Activated naive CD4-positive, alpha-beta T cell treated with anti-CD3 and anti-CD28 coated beads for 36 hours (primary cell): ENCODE results near the gene POU2F1. TPM values are rescaled to one million over a fixed set of nuclear protein-coding genes. Genes with fewer than 3 reads are reported as not detected.
"Not testable (repeated sequence)": the region's sequence is repeated elsewhere in the genome, so short reads cannot be mapped to it uniquely, and the experiment has no call there.

Source experiments
- CTCF ChIA-PET: fragments of 350-600 bp; sonication (Branson Sonifier 250); formaldehyde crosslinking; loops from one replicate; lab custom pipeline; 2021; ENCODE audit warnings: antibody characterized with exemption; lab: Charles Lee
- DNase-seq: peaks from one replicate; pipeline ENCODE4 v3.0.0-alpha.2; 2020
- H3K27ac Mint-ChIP-seq: one replicate; pipeline ENCODE4 v1.8.0; 2021; ENCODE audit warnings: mild to moderate bottlenecking, mixed read lengths
- H3K27me3 Mint-ChIP-seq: one replicate; pipeline ENCODE4 v1.8.0; 2021; ENCODE audit warnings: low read depth, mixed read lengths
- H3K36me3 Mint-ChIP-seq: one replicate; pipeline ENCODE4 v1.8.0; 2021; ENCODE audit warnings: low read depth, mixed read lengths
- H3K4me1 Mint-ChIP-seq: one replicate; pipeline ENCODE4 v1.8.0; 2021; ENCODE audit warnings: low read depth, mixed read lengths
- H3K4me3 Mint-ChIP-seq: one replicate; pipeline ENCODE4 v1.8.0; 2021; ENCODE audit warnings: mild to moderate bottlenecking, moderate library complexity, mixed read lengths
- H3K9me3 Mint-ChIP-seq: one replicate; pipeline ENCODE4 v1.8.0; 2021; ENCODE audit warnings: mixed read lengths
- intact Hi-C: fragments of 100-400 bp; cut with micrococcal nuclease; formaldehyde crosslinking; loops from one replicate; pipeline ENCODE4 v1.15.1; 2023
- total RNA-seq, 2 experiments: library from RNA; stranded (reverse); gene quantifications; one replicate each; pipeline ENCODE4 v1.2.3, GENCODE V29; 2021

Gene POU2F1
- total RNA-seq, 2 experiments from 2014 or later: 17.6 to 19.4 TPM

DNA sequence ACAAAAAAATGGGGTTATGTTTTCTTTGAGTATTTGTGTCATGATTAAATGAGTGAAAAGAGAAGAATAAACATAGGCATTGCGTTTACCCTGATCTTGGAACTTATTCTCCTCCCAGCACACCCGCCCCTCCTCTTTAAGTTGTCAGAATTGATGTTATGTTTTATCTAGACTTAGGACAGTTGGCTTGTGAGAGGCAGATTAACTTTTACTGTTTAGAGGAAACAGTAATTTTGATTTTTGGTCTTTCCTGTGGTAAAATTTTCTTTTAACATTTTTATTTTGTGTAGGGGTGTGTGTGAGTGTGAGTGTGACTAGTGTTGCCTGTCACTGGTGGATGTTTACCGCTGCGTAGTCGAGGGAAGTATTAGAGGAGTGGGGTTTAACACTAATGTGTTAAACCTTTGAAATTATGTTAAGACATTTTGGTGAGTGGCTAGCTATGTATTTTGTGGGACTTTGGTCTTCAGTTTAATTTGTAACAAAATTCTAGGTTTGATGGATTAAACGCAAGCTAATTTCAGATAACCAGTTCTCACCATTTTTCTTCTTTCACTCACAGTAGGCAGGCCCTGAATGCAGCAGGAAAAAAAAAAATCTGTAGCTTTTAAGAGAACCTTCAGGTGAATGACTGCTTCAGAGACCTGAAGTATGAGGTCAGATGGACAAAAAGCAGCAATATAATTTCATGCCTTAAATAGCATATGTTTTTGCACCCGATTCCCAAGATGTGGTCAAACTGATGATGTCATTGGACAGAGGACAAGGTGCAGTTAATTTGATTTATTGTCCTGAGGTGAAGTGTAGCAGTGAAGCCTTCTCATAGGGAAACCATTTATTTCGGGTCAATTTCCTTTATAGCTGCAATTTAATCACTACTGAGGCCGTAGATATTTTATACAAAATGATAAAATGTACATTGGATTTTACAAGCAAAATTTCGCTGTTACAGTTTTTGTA lies 2.7 kb downstream of the POU2F1 start:
- H3K27ac Mint-ChIP-seq: no peak overlapping the region
- intact Hi-C loops: loop anchor here (2.0 to 5.0 kb wide), 6 partner anchors 109 to 955 kb away; partner anchors contain the start of gene TIPRL
- H3K27me3 Mint-ChIP-seq: peaks cover 2% of the 10 kb centered on the region
- CTCF ChIA-PET: interaction anchor here (0.6 to 1.3 kb wide), 4 partner anchors 44 to 1236 kb away, joined by 3 to 4 read pairs (median 3); no protein-coding TSS in a partner anchor
- H3K4me1 Mint-ChIP-seq: peaks cover 50% of the 10 kb centered on the region
- no peak for DNase-seq
- peaks cover 5% of the 10 kb centered on the region for H3K36me3 Mint-ChIP-seq
- H3K9me3 Mint-ChIP-seq: no peaks in the 10 kb centered on the region
- peak overlapping the region; percentile 95 for H3K4me3 Mint-ChIP-seq

- not testable (repeated sequence) for H3K27ac Mint-ChIP-seq, H3K36me3 Mint-ChIP-seq, H3K9me3 Mint-ChIP-seq, H3K4me3 Mint-ChIP-seq, H3K27me3 Mint-ChIP-seq, DNase-seq
- intact Hi-C loops: loop anchor here (5.0 kb wide), 3 partner anchors 108 to 578 kb away; no protein-coding TSS in a partner anchor
- CTCF ChIA-PET: interaction anchor here (0.7 kb wide), 1 partner anchor 312 kb away, joined by 3 read pairs; no protein-coding TSS in a partner anchor
- H3K4me1 Mint-ChIP-seq: peaks cover 50% of the 10 kb centered on the region
Observed at GRCh38 chr1:167224734-167225235, 4.1 kb downstream of the POU2F1 start.

DNA sequence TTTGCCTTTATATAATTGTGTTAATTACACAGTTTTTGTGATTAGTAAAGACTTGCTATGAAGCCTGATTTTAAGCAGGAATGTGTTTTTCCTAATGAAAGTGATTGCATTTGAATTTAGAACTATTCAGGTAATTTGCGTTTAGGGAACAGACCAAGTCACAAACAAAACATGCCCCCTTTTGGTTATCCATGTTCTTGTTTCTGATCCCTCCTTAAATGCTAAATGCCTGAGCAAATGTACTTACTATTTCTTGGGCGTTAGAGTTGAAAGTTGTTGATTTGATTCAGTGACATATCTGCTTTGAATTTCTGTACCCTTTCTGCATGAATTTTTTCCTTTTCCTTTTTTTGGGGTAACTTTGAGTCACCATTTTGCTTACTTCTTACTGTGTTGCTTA lies 5.2 kb downstream of the POU2F1 start:
- CTCF ChIA-PET: no interaction called here
- intact Hi-C loops: loop anchor here (2.0 kb wide), 1 partner anchor 17 kb away; no protein-coding TSS in a partner anchor
- peaks cover 52% of the 10 kb centered on the region for H3K4me1 Mint-ChIP-seq

GRCh38 chr1:167227934-167228378 lies 7.3 kb downstream of the POU2F1 start:
- intact Hi-C loops: loop anchor here (2.0 kb wide), 1 partner anchor 15 kb away; no protein-coding TSS in a partner anchor
- peaks cover 49% of the 10 kb centered on the region for H3K4me1 Mint-ChIP-seq
- CTCF ChIA-PET: interaction anchor here (0.6 kb wide), 1 partner anchor 303 kb away, joined by 3 read pairs; no protein-coding TSS in a partner anchor
- H3K36me3 Mint-ChIP-seq: no peaks in the 10 kb centered on the region
- H3K4me3 Mint-ChIP-seq: no peak overlapping the region
- no peaks in the 10 kb centered on the region for H3K9me3 Mint-ChIP-seq
- no peak for DNase-seq
- no peak overlapping the region for H3K27ac Mint-ChIP-seq
- H3K27me3 Mint-ChIP-seq: no peaks in the 10 kb centered on the region

More for the DNA sequence above, 5.2 kb downstream of the POU2F1 start:
- H3K4me3 Mint-ChIP-seq: no peak overlapping the region
- no peak for DNase-seq
- H3K9me3 Mint-ChIP-seq: no peaks in the 10 kb centered on the region
- H3K27ac Mint-ChIP-seq: no peak overlapping the region
- H3K27me3 Mint-ChIP-seq: no peaks in the 10 kb centered on the region
- H3K36me3 Mint-ChIP-seq: peaks cover 2% of the 10 kb centered on the region

- H3K4me3 Mint-ChIP-seq: no peak overlapping the region
- H3K27ac Mint-ChIP-seq: no peak overlapping the region
- H3K4me1 Mint-ChIP-seq: peaks cover 39% of the 10 kb centered on the region
- intact Hi-C loops: no loop called here
- H3K9me3 Mint-ChIP-seq: no peaks in the 10 kb centered on the region
- no peaks in the 10 kb centered on the region for H3K36me3 Mint-ChIP-seq
- DNase-seq: no peak
- CTCF ChIA-PET: interaction anchor here (0.5 to 1.9 kb wide), 3 partner anchors 10 to 1878 kb away, joined by 3 to 7 read pairs (median 5); partner anchors contain the start of gene POU2F1
- H3K27me3 Mint-ChIP-seq: no peaks in the 10 kb centered on the region
Observed at GRCh38 chr1:167229719-167230385, 9.2 kb downstream of the POU2F1 start.

- H3K27me3 Mint-ChIP-seq: no peaks in the 10 kb centered on the region
- H3K36me3 Mint-ChIP-seq: no peaks in the 10 kb centered on the region
- no peak overlapping the region for H3K4me3 Mint-ChIP-seq
- peaks cover 40% of the 10 kb centered on the region for H3K4me1 Mint-ChIP-seq
- no peaks in the 10 kb centered on the region for H3K9me3 Mint-ChIP-seq
- H3K27ac Mint-ChIP-seq: no peak overlapping the region
- intact Hi-C loops: no loop called here
- no peak for DNase-seq
- CTCF ChIA-PET: interaction anchor here (0.5 to 1.9 kb wide), 3 partner anchors 10 to 1877 kb away, joined by 3 to 7 read pairs (median 5); partner anchors contain the start of gene POU2F1
Observed at GRCh38 chr1:167230437-167230836, 9.8 kb downstream of the POU2F1 start.

GRCh38 chr1:167231873-167232450 lies 11.3 kb downstream of the POU2F1 start:
- Mint-ChIP-seq H3K9me3 (no peaks in the 10 kb centered on the region), H3K27me3 (no peaks in the 10 kb centered on the region), H3K4me3 (no peak overlapping the region), H3K4me1 (peaks cover 35% of the 10 kb centered on the region), H3K36me3 (no peaks in the 10 kb centered on the region), H3K27ac (no peak overlapping the region)
- CTCF ChIA-PET: interaction anchor here (0.7 to 1.9 kb wide), 5 partner anchors 11 to 308 kb away, joined by 3 to 8 read pairs (median 6); partner anchors contain the start of gene POU2F1
- DNase-seq: no peak
- intact Hi-C loops: no loop called here

- H3K36me3 Mint-ChIP-seq: no peaks in the 10 kb centered on the region
- H3K4me1 Mint-ChIP-seq: peaks cover 37% of the 10 kb centered on the region
- H3K4me3 Mint-ChIP-seq: no peak overlapping the region
- no peaks in the 10 kb centered on the region for H3K9me3 Mint-ChIP-seq
- no peaks in the 10 kb centered on the region for H3K27me3 Mint-ChIP-seq
- DNase-seq: no peak
- intact Hi-C loops: no loop called here
- CTCF ChIA-PET: interaction anchor here (0.6 to 1.1 kb wide), 2 partner anchors 11 to 173 kb away, joined by 4 to 8 read pairs; no protein-coding TSS in a partner anchor
- H3K27ac Mint-ChIP-seq: no peak overlapping the region
Observed at GRCh38 chr1:167232801-167233200, 12.1 kb downstream of the POU2F1 start.

DNA sequence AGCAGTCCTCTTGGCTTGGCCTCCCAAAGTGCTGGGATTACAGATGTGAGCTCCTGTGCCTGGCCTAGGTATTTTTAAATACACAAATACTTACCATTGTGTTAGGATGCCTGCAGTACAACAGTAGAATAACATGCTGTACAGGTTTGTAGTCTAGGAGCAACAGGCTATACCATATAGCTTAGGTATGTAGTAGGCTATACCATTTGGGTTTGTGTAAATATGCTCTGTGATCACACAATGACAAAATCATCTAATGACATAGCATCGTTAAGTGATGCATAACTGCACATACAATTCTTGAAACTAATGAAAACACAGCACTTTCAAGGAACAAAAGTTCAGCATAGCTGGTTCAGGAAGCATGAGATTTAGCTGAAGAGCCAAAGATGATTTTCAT lies 12.7 kb downstream of the POU2F1 start:
- Mint-ChIP-seq H3K4me1 (peaks cover 33% of the 10 kb centered on the region), H3K27ac (no peak overlapping the region)

GRCh38 chr1:167237000-167237399 lies 16.3 kb downstream of the POU2F1 start:
- H3K9me3 Mint-ChIP-seq: no peaks in the 10 kb centered on the region
- H3K36me3 Mint-ChIP-seq: no peaks in the 10 kb centered on the region
- H3K27ac Mint-ChIP-seq: no peak overlapping the region
- CTCF ChIA-PET: interaction anchor here (1.3 kb wide), 1 partner anchor 15 kb away, joined by 3 read pairs; no protein-coding TSS in a partner anchor
- H3K27me3 Mint-ChIP-seq: no peaks in the 10 kb centered on the region
- intact Hi-C loops: no loop called here
- no peak for DNase-seq
- H3K4me3 Mint-ChIP-seq: no peak overlapping the region
- peaks cover 18% of the 10 kb centered on the region for H3K4me1 Mint-ChIP-seq

More for the DNA sequence above, 12.7 kb downstream of the POU2F1 start:
- intact Hi-C loops: no loop called here
- DNase-seq: no peak
- Mint-ChIP-seq H3K9me3 (no peaks in the 10 kb centered on the region), H3K4me3 (no peak overlapping the region), H3K27me3 (no peaks in the 10 kb centered on the region), H3K36me3 (no peaks in the 10 kb centered on the region)
- CTCF ChIA-PET: interaction anchor here (0.6 to 1.1 kb wide), 2 partner anchors 10 to 174 kb away, joined by 4 to 8 read pairs; no protein-coding TSS in a partner anchor

GRCh38 chr1:167238713-167239112 lies 18.0 kb downstream of the POU2F1 start:
- Mint-ChIP-seq H3K27ac (no peak overlapping the region), H3K4me3 (no peak overlapping the region), H3K36me3 (peaks cover under 1% of the 10 kb centered on the region), H3K4me1 (peaks cover 18% of the 10 kb centered on the region), H3K27me3 (no peaks in the 10 kb centered on the region), H3K9me3 (no peaks in the 10 kb centered on the region)
- CTCF ChIA-PET: no interaction called here
- no peak for DNase-seq
- intact Hi-C loops: no loop called here
